Middle frontal gyrus (tissue), 1 donor: ENCODE data around the gene SPACA6.
"Not testable (repeated sequence)": the region's sequence is repeated elsewhere in the genome, so short reads cannot be mapped to it uniquely, and the experiment has no call there.

ENCODE experiments used
- DNase-seq: peaks from one replicate; pipeline ENCODE4 v3.0.0-alpha.2; 2015; ENCODE audit warnings: low spot score; ENCODE audit errors: extremely low spot score

Gene SPACA6

DNA sequence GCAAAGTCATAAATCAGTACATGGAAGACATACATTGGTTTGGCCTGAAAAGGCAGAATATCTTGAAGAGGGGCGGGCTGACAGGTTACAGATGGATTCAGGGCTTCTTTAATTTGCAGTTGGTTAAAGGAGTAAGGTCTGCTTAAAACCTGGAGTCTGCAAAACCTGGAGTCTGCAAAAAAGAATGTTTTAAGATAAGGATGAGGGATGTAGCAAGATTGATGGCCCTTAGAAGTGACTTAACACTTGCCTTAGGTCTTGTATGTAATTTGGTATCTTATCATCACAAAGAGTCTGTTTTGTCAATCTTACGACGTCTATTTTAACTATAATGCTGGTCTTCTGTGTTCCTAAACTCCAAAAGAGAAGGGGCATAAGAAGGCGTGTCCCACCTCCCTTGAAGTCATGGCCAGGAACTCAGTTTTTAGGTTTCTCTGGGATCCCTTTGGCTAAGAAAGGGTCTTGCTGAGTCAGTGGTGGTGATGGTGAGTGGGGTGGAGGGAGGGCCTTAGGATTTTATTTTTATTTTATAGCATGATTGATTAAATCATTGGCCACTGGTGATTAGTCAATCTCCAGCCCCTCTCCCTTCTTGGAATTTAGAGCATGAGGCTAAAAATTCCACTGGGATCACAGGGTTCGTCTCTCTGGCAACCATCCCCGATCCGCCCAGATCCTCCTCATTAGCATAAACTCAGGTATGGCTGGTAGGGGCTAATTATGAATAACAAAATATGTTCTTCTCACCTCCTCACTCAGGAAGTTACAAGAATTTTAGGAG, 40.8 kb downstream of the SPACA6 start:
- DNase-seq, result no peak

DNA sequence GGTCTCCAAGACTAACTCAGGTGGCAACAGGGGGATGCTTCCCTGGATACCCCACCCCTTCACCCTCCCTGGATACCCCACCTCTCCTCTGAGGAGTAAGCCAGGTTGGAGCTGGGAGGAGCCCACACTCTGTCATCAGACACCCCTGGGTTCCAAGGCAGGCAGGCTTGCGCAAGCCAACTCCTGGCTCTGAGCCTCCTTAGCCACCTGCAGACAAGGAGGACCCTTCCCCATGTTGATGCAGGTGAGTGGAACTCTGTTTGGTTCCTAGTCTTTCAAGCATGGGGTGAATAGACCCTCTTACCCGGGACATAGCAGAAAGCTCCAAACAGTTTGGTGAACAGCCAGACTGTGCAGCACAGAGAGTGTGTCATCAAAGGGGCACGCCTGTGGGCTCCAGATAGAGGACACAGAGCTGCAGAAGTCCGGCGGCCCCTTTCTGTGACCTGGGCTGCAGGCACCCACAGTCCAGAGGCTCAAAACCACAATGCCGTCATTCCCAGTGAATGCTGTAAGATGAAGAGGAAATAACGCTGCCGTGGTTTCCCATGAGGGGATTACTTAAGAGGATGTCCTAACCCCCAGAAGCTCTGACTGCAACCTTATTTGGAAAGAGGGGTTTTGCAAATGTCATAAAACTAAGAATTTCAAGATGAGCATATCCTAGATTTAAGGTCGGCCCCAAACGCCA, 42.8 kb downstream of the SPACA6 start:
- DNase-seq, result no peak

DNA sequence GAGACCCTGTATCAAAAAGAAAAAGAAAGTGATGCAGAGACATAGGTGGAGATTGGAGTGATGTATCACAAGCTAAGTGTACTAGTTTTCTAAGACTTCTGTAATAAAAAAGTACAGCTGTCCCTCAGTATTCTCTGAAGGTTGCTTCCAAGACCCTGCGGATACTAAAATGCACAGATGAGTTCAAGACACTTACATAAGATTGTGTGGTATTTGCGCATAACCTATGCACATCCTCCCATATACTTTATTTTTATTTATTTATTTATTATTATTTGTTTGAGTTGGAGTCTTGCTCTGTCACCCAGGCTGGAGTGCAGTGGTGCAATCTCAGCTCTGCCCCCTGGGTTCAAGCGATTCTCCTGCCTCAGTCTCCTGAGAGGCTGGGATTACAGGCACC, 44.3 kb downstream of the SPACA6 start:
- no peak for DNase-seq

- no peak for DNase-seq
These were observed 44.8 kb downstream of the SPACA6 start for GRCh38 chr19:51737924-51738323.

DNA sequence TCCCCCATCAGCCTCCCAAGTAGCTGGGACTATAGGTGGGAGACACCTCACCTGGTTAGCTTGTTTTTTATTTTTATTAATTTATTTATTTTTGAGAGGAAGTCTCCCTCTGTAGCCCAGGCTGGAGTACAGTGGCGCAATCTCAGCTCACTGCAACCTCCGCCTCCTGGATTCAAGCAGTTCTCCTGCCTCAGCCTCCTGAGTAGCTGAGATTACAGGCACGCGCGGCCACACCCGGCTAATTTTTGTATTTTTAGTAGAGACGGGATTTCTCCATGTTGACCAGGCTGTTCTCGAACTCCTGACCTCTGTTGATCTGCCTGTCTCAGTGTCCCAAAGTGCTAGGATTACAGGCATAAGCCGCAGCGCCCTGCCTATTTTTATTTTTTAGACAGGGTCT, 45.4 kb downstream of the SPACA6 start:
- DNase-seq, result not testable (repeated sequence)

GRCh38 chr19:51739466-51740213, 46.5 kb downstream of the SPACA6 start:
- DNase-seq, result no peak

GRCh38 chr19:51740356-51740755, 47.2 kb downstream of the SPACA6 start:
- no peak for DNase-seq

DNA sequence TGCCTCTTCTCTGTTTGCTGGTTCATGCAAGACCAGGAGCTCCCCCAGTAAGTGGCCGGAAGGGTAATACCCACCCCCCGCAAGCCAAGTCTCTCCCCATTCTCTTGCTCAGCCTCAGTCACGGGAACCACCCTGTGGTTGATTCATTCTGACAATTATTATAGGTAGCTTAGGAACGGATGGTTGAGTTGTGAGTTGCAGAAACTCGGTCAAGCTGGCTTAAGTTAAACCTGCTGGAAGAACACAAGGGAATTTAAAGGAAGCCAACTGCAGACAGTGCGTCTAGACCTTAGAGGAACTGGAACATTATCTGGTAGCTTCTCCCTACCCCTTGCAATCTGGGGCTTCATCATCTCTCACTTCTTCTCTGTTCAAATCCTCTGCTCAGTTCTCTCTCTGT, 49.7 kb downstream of the SPACA6 start:
- no peak for DNase-seq

GRCh38 chr19:51743405-51743804, 50.3 kb downstream of the SPACA6 start:
- DNase-seq, result no peak

GRCh38 chr19:51746731-51747130, 53.6 kb downstream of the SPACA6 start:
- no peak for DNase-seq

- no peak for DNase-seq
These were observed 56.8 kb downstream of the SPACA6 start for GRCh38 chr19:51749979-51750378.

GRCh38 chr19:51750400-51751094, 57.4 kb downstream of the SPACA6 start:
- DNase-seq, result no peak

- DNase-seq, result no peak
These were observed 58.5 kb downstream of the SPACA6 start, which contains the start of gene FPR1 for GRCh38 chr19:51751655-51752054. TSS of gene FPR1 (minus strand) at chr19:51751878. CDS start at chr19:51746994, 4,884 bp downstream.

- DNase-seq, result no peak
These were observed 61.0 kb downstream of the SPACA6 start for GRCh38 chr19:51754109-51754508.

DNA sequence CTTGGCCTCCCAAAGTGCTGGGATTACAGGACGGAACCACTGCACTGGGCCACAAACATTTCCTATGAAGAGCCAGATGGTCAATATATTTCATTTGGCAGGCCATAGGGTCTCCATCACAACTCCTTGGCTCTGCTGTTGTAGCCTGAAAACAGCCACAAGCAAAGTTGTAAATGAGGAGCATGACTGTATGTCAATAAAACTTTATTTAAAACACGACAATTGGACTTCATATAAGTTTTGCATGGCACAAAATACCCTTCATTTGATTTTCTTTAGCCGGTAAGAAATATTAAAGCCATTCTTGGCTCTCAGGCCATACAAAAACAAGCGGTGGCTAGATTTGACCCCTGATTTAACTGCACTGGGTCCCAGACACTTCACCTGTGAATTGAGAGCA, 61.6 kb downstream of the SPACA6 start:
- DNase-seq, result no peak
